Measurements from ENCODE around the gene FAM171A1. TPM values are rescaled to one million over a fixed set of nuclear protein-coding genes. Genes with fewer than 3 reads are reported as not detected.

FAM171A1 gene
- total and polyA plus RNA-seq, 2 experiments from 2014 or later = 24.4 to 29.5 TPM

GRCh38 chr10:15163253-15163828, 207.7 kb downstream of the FAM171A1 start:
- peaks cover 82% of the 10 kb centered on the region for H3K79me2 ChIP-seq

More at GRCh38 chr10:15163253-15163828, 207.7 kb downstream of the FAM171A1 start:
- Histone ChIP-seq H3K27me3 (no peaks in the 10 kb centered on the region), H3K36me3 (replicated peaks; ENCODE audit: insufficient read depth, low read depth) (no peaks in the 10 kb centered on the region), H3K4me2 (no peak overlapping the region), H3K9me2 (replicated peaks; ENCODE audit: insufficient read depth) (no peaks in the 10 kb centered on the region), H3K9me3 (ENCODE audit: low read depth) (no peaks in the 10 kb centered on the region), H2AFZ (no peak overlapping the region), H4K20me1 (ENCODE audit: insufficient read depth, poor library complexity, severe bottlenecking) (no peaks in the 10 kb centered on the region), H3K4me3 (no peak overlapping the region), H3K4me1 (ENCODE audit: insufficient read depth) (peaks cover 8% of the 10 kb centered on the region), H3K27ac (no peak overlapping the region)
- WGBS (ENCODE audit: low lambda C conversion rate, missing lambda C conversion rate) = 86% methylated on average over 2 of the region's 2 CpGs
- no peak for DNase-seq (ENCODE audit: low spot score)
- TF ChIP-seq CTCF (IDR thresholded peaks at IDR 0.05; ENCODE audit: poor library complexity) = no peak
- TF ChIP-seq EZH2 (IDR thresholded peaks at IDR 0.05; ENCODE audit: borderline replicate concordance) = no peak
- TF ChIP-seq EZH2phosphoT487 (IDR thresholded peaks at IDR 0.05; ENCODE audit: low read depth, severe bottlenecking, unreplicated experiment) = no peak

Small RNAs within 50 kb of the gene (small RNA-seq; reads per million reads assigned to genes)
- not detected for gene AL590365.1

Other genes starting within 250 kb of the FAM171A1 start
- 21.3 and 23.4 TPM in 2 replicates for gene NMT2, start 202.6 kb downstream of the FAM171A1 start, total RNA-seq
- gene NMT2, start 202.6 kb downstream of the FAM171A1 start, polyA plus RNA-seq = 14.7 and 15.0 TPM in 2 replicates